Measurements from ENCODE around the gene KLHL22.
A peak's percentile ranks its signal among the peaks of the same experiment; 100 is the strongest.
"Not testable (repeated sequence)": the region's sequence is repeated elsewhere in the genome, so short reads cannot be mapped to it uniquely, and the experiment has no call there.

KLHL22 gene

DNA sequence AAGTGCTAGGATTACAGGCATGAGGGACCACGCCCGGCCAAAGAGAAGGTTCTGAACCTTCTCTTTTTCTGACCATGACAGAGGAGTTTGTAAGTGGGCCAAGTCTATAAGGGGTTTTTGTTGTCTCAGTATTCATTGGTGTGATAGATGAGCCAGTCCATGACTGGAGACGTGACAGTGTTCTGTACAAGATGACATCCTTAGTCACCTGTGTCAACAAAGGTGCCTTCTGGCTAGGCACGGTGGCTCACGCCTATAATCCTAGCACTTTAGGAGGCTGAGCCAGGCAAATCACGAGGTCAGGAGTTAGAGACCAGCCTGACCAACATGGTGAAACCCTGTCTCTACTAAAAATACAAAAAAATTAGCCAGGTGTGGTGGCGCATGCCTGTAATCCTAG lies 4.2 kb upstream of the KLHL22 start:
- no peak for DNase-seq

DNA sequence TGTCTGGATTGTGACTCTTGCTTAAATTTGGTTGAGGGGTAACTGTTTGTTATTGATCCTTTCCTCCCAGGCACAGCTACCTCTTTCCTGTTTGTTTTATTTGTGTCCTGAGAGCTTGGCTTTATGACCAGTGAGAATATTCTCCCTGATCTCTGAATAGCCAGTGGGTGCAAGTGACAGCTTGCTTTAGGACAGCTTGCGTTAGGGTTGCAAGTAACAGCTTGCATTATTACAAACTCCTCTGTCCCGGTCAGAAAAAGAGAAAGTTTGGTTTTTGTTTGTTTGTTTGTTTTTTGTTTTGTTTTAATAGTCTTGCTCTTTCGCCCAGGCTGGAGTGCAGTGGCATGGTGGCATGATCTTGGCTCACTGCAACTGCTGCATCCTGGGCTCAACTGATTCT lies 3.3 kb upstream of the KLHL22 start:
- DNase-seq, result no peak

DNA sequence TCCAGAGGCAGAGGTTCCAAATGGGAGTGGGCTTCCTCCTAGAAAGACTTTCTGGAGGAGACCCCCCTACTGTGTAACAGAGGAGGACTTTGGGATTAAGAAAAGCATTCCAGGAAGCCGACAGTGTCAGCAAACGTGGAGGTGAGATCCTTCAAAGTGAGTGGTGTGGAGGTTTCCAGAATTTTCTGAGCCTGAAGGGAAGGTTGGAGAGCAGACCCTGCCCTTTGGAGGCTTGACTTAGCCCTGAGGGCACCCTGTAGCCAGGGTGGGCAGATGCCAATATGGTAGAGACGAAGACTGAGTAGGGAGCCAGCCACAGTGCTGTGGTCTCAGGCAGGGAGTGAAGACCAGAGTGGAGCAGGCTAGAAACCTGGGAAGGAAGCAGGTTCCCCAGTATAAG lies 1.8 kb upstream of the KLHL22 start:
- DNase-seq, result no peak

DNA sequence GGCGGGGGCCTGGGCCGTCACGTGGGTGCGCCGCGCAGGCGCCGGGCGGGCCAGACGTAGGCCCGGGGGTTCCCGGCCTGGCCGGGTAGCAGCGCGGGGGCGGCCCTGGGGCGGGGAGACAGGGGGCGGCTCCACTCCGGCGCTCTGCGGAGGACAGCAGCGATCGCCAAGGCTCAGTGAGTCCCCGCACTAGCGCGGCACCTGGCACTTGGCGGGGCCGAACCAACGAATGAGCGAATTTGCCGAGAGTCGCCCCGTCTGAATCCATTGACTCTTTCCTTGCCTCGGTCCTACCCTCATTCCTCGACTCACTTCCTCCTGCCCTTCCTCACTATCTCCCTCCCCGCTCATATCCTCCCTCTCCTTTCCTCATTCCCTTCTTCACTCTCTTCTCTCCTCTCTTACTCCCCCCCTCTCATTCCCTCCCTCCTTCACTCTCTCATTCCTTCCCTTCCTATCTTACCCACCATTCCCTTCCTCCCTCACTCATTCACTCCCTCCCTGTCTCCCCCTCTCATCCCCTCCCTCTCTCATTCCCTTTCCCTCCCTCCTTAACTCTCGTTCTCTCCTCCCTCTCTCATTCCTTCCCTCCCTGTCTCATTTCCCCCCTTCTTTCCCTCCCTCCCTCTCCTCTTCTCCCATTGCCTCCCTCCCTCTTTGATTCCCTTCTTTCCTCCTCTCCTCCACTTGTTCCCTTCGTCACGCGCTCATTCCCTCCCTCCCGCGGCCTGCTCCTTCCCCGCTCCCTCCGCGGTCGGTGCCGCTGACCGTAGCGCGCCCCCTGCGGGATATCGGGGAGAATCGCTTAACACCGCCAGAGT lies 476 bp upstream of the KLHL22 start:
- DNase-seq, result peak; percentile 79 to 95

DNA sequence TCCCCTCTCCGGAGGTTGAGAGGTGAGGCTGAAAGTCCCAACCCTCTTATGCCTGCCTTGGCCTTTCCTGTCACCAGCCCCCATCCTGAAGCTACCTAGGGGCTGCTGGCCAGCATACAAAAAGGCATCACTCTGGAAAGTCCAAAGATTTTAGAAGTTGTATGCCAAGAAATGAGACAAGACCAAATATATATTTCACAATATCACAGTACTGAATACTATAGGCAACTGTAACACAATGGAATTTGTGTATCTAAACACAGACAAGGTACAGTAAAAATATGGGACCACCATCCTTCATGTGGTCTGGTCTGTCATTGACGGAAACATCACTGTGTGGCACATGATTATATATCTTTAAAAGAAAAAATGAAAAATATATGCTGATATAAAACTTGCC lies 4.2 kb downstream of the KLHL22 start:
- DNase-seq, result no peak

DNA sequence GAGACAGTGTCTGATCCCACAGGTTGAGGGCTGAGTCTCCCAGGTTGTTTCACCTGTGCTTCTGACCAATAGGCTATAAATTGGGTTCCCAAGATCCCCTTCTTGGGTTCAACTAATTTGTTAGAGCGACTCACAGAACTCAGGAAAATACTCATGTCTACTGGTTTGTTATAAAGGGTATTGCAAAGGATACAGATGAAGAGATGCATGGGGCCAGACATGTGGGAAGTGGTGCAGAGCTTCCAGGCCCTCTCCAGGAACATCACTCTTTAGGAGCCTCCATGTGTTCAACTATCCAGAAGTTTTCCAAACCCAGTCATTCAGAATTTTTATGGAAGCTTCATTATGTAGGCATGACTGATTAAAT lies 4.7 kb downstream of the KLHL22 start:
- DNase-seq, result no peak

DNA sequence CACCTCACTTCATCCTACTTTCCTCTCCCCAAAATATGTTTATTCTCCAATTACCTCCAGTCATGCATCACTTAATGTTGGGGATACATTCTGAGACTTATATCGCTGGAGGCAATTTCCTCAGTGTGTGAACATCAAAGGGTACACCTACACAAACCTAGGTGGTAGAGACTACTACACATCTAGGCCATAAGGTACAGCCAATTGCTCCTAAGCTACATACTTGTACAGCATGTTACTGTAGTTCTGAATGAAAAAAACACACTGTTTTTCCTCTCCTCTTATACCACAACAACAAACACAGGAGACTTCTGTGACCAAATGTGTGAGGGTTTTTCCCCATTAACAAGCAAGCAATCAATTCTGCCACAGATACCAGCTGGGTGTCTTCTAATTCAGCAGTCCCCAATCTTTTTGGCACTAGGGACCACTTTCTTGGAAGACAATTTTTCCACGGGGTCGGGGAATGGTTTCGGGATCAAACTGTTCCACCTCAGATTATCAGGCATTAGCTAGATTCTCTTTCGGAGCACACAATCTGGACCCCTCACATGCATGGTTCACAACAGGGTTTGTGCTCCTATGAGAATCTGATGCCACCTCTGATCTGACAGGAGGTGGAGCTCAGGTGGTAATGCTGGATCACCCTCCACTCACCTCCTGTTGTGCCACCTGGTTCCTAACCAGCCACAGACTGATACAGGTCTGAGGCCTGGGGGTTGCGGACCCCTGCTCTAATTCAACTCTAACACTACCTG lies 5.2 kb downstream of the KLHL22 start:
- no peak for DNase-seq

DNA sequence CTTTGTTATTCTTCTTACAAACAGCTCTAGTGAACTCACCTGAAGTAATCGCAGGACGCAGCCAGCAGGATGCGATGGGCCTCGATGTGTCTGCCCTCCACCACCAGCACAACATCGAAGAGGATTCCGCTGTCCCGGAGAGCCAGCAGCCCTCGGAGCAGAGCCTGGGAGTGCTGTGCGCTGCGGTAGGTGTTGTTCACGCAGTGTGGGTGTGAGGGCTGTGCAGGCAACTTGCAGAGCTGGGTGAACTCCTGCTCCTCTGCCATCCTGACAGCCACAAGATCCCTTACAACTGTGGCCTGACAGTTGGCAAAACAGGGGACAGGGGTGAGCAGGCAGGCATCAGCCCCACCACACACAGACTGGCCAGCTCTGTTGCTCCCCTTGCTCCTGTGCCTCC lies 6.6 kb downstream of the KLHL22 start:
- no peak for DNase-seq

DNA sequence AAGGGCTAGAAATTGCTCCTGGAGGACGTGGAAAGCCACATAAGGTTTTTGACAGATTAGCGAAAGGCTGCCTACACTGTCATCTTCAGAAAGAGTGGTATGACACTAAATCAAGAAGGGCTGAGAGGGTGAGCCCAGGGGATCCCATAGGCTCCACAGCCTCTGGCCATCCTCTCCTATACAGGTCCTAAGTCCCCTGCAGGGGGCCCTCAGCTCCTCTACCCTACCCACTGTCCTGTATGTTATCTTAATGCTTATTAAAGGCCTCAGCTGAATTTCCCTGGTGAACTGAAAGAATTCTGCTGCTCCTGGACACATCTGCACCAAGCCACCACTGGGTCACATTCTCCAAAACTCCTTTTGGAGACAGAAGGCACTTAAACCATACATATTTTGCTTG lies 7.9 kb downstream of the KLHL22 start:
- no peak for DNase-seq

DNA sequence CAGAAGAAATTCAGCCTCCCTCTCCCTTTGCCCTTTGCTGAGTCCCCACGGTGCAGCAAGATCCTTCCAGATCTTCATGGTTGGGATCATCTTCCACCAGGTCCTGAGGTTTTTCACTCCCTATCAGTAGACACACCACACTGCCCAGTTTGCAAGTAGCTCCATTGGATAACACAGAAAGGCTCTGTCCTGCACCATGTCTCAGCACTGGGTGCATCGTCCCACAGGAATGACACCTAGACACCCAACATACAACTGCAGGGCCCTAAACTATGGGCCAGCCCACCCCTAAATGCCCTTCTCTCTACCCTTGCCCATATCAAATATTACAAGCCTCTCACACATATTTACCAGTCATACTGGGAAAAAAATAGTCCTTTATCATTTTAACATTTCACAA lies 9.4 kb downstream of the KLHL22 start:
- DNase-seq, result no peak

DNA sequence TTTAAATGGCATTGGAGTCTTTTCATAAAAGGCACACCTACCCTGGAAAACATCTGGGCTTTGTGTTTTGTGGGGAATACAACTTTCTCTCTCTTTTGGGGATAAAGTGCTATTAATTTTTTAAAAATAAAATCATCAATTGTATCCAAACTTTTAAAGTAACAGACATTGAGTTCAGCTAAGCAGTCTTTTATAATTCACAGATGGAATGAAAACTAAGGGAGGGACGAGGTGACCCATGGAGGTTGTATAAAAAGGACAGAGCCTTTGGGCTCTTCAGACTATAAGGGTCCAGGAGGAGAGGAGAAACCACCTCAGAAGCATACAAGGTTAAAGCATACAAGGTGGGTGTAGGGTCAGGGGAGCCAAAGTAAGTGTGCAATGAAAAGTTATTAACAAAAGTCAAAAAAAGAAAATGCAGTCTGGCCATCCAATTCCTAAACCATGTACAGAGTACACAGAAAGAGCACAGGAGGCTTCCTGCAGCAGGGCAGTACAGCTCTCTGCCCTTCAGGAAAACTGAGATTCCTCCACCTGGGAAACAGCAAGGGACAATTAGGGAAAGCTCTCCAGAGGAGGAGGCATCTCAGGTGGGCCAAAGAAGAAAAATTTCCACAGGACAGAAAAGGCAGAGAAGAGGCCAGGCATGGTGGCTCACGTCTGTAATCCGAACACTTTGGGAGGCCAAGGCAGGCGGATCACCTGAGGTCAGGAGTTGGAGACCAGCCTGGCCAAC lies 10.5 kb downstream of the KLHL22 start:
- DNase-seq, result no peak

DNA sequence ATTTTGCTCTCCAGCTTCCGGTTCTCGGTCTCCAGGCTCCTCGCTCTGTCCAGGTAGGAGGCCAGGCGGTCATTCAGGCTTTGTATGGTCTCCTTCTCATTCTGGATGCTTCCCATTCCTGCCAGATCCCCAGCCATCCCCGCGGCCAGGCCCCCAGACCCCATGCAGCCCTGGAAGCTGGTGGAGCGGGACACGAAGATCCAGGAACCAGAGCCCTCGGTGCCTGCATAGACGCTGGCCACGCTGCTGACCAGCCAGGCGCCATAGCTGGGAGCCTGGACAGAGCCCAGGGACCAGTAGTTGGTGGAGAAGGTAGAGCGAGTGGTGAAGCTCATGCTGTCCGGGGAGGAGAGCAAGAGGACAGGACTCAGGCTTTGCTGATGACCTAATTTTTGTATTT lies 11.8 kb downstream of the KLHL22 start:
- no peak for DNase-seq

DNA sequence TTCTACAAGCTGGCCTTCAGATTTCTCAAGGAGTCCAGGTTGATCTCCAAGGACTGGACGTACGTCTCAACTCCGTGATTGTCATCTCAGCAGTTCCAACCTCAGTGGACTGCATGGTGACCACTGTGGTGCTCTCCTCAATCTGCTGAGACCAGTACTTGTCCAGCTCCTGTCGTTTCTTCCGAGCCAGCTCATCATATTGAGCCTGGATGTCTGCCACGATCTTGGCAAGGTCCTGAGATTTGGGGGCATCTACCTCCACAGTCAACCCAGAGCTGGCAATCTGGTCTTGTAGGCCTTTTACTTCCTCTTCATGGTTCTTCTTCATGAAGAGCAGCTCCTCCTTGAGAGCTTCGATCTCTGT lies 12.5 kb downstream of the KLHL22 start:
- not testable (repeated sequence) for DNase-seq

DNA sequence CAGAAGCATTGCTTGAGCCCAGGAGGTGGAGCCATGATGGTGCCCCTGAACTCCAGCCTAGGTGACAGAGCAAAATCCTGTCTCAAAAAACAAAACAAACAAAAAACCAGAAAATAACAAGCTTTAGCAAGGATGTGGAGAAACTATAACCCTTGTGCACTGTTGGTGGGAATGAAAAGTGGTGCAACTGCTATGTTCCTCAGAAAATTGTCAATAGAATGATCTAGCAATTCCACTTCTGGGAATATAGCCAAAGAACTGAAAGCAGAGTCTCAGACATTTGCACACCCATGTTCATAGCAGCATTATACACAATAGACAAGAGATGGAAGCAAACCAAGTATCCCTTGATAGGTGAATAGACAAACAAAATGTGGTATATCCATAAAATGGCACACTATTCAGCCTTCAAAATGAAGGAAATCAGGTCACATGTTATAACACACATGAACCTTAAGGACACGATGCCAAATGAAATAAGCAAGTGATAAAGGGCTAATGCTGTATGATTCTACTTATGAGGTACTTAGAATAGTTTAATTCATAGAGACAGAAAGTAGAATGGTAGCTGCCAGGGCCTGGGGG lies 15.9 kb downstream of the KLHL22 start:
- DNase-seq, result no peak

DNA sequence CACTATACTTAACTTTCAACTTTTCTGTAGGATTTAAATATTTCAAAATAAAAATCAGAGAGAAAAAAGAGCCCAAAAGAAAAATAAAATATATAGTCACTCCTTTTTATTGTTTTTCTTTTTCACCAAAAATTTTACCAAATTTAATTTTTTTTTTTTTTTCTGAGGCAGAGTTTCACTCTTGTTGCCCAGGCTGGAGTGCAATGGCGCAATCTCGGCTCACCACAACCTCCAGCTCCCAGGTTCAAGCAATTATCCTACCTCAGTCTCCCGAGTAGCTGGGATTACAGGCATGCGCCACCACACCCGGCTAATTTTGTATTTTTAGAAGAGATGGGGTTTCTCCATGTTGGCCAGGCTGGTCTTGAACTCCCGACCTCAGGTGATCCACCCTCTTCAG lies 17.5 kb downstream of the KLHL22 start:
- not testable (repeated sequence) for DNase-seq

DNA sequence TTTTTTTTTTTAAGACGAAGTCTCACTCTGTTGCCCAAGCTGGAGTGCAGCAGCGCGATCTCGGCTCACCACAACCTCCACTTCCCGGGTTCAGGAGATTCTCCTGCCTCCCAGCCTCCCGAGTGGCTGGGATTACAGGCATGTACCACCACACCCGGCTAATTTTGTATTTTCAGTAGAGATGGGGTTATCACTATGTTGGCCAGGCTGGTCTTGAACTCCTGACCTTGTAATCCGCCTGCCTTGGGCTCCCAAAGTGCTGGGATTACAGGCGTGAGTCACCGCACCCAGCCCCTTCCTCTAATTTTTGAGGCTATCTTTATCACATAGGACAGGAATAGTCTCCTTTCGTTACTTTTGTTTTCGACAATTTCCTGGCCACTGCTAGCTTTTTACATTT lies 20.0 kb downstream of the KLHL22 start:
- DNase-seq, result not testable (repeated sequence)

DNA sequence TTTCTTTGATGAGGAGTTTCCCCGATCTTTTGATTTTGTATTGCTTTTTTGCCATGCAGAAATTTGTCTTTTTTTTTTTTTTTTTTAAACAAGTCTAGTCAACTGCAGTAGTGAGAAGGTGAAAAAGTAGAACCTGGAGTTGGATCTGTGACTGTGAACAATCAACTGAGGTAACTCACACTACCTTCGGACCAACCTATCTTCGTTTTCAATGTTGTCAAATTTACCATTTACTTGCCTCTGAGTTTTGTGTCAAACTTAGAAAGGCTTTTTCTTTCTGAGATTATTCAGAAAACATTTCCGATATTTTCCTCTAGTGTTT lies 20.5 kb downstream of the KLHL22 start:
- no peak for DNase-seq

DNA sequence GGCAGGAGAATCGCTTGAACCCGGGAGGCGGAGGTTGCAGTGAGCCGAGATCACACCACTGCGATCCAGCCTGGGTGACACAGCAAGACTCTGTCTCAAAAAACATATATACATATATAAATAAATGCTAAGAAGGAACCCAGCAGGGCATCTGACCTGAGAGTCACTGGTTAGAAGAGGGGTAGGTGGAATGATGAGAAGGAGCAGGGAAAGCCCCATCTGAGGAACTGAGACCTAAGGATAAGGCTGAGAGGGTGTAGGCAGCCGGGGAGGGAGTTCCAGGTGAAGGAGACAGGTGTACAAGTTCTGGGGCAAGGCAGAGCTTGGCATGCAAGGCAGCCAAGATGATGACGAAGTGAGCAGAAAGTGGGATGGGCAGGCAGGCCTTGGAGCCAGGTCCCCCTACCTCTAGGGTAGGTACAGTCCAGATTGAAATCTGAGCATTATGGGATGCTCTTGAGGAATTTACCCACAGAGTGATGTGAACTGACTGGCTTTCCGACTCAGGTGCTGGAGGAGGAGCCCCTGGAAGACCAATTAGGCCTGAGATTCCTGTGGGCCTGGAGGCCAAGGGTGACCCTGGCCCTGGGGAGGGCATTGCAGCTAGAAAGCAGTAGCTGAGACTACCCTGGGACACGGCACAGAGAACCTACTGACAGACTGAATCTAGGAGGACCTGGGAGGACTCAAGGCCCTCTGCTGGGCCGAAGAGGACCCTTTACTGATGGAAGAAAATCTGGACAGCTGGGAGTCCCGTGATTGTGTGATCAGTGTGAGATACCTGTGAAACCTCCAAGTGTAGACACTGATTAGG lies 22.8 kb downstream of the KLHL22 start:
- DNase-seq, result no peak

DNA sequence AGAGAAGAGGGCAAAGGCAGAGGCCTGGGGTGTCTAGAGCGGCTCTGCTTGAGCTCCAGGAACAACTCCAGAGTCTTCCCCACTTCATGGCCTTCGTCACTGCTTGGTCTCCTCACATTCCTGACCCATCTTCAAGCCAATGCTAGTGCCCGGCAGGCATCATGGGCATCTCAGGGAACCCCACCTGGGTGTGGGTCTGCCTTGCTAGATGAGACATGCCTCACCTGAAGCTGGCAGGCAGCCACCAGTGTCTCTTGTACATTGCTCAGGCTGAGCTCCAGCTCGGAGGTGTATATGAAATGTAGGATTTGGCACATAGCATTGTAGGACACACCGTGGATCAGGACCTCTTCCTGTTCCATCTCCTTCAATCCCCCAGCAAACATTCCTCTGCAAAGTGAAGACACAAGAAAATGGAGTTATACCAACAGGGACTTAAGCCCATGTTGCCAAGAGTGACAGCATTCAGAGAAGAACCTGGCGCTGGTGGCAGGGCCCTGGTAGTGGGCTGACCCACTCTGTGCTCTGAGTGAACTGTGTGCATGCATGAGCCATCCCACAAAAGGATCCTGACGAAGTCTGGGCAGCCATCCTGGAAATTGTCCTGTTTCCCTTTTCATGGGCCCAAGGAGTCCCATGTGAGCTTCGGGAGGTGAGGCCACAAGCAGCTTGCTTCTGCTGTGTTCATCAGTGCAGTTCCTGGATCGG lies 24.3 kb downstream of the KLHL22 start:
- no peak for DNase-seq

DNA sequence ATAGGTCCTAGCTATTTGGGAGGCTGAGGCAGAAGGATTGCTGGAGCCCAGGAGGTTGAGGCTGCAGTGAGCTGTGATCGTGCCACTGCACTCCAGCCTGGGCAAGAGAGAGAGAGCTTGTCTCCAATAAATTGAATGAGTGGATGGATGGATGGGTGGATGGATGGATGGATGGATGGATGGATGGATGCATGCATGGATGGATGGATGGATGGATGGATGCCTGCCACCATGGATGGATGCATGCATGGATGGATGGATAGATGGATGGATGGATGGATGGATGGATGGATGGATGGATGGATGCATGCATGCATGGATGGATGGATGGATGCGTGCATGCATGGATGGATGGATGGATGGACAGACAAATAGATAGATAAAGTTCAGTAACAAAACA lies 25.1 kb downstream of the KLHL22 start:
- DNase-seq, result not testable (repeated sequence)

DNA sequence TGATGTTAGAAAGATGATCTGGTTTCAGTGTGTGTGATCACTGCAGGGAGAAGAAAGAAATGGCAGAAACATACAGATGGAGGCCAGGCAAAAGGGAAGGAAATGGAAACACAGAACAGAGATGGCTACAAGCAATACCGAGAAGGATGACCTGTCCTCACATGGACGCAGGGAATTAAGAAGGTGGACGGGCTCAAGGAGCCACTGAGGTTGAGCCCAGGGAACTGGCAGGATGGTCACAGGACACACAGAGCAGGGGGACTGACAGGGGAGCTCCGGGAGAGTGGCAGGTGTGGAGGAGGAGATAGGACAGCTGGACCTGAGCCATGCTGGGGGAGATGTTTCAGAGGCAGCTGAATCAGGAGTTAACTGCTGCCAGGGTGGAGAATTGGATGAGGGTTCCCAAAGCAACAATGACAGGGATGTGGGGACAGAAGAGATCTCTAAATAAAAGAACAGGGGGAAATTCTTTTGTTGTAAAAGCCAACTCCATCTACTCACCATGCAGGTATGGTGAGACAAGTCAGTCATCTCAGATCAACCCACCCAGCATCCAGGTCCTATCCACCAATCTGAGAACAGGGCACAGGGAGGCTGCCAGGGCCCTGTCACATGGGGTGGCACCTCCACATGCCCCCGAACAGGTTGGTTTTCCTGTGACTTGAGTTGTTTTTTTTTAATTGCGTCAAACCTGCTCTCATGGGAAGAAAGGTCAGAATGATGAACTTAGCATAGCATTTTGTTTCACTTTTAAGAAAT lies 26.3 kb downstream of the KLHL22 start:
- DNase-seq, result no peak
